ENCODE data around the gene RAG1.

GRCh38 chr11:36591433-36591832, 23.6 kb downstream of the RAG1 start:
- TF ChIP-seq POLR2A (IDR thresholded peaks at IDR 0.05; ENCODE audit: low read depth, low read length) = no peak
- no peak for TF ChIP-seq POLR2AphosphoS5 (IDR thresholded peaks at IDR 0.05; ENCODE audit: low read depth, low read length)
- no peak for TF ChIP-seq TAF1 (IDR thresholded peaks at IDR 0.05; ENCODE audit: borderline replicate concordance, low read depth, low read length)
